AG04449 (cell line): ENCODE results near the gene NAT14.

Experiments used
- CTCF ChIA-PET: fragments of 350-600 bp; formaldehyde crosslinking; extraction: SDS; loops from one replicate; lab custom pipeline; 2021; ENCODE audit warnings: antibody characterized with exemption; lab: Yijun Ruan, JAX
- POLR2A ChIA-PET: fragments of 400-600, 350-600 bp; formaldehyde crosslinking; extraction: SDS; loops from one replicate; lab custom pipeline; 2020; ENCODE audit warnings: antibody characterized with exemption, inconsistent platforms; lab: Yijun Ruan, JAX
- DNase-seq: peaks from one replicate; pipeline ENCODE4 v3.0.0-alpha.2; 2010; ENCODE audit warnings: low read depth, low spot score
- H3K4me3 ChIP-seq: 2 replicates; pipeline ENCODE4 v1.5.1; 2011; ENCODE audit warnings: low read depth, mild to moderate bottlenecking, control low read depth, low read length
- CTCF ChIP-seq: IDR thresholded peaks from one replicate; pipeline ENCODE4 v1.5.1; 2011; ENCODE audit warnings: mild to moderate bottlenecking, moderate library complexity, low read length, control low read depth, inconsistent platforms; ENCODE audit not compliant: insufficient read depth; ENCODE audit errors: missing control alignments

The NAT14 gene

GRCh38 chr19:55498246-55498840 is 13.4 kb downstream of the NAT14 start:
- no peak for DNase-seq
- no peak for TF ChIP-seq CTCF
- ChIA-PET POLR2A (interaction anchor here (1.5 kb wide), 1 partner anchor 10 kb away, joined by 3 read pairs; no protein-coding TSS in a partner anchor), CTCF (interaction anchor here (0.9 to 17.6 kb wide), 5 partner anchors 10 to 413 kb away, joined by 3 to 173 read pairs (median 3); no protein-coding TSS in a partner anchor)
- no peak overlapping the region for H3K4me3 ChIP-seq

- H3K4me3 ChIP-seq = no peak overlapping the region
- CTCF ChIA-PET = interaction anchor here (1.0 to 17.6 kb wide), 3 partner anchors 17 to 33 kb away, joined by 4 to 173 read pairs (median 23); no protein-coding TSS in a partner anchor
- no peak for TF ChIP-seq CTCF
- no peak for DNase-seq
- POLR2A ChIA-PET = no interaction called here
Observed at GRCh38 chr19:55500368-55500952, 15.5 kb downstream of the NAT14 start.

- ChIA-PET CTCF (interaction anchor here (1.0 to 13.0 kb wide), 5 partner anchors 9 to 103 kb away, joined by 3 to 241 read pairs (median 23); partner anchors contain the start of genes NAT14, SSC5D and ZNF865), POLR2A (no interaction called here)
- H3K4me3 ChIP-seq = no peak overlapping the region
- no peak for TF ChIP-seq CTCF
- DNase-seq = no peak
Observed at GRCh38 chr19:55502197-55502952, 17.4 kb downstream of the NAT14 start.

- ChIA-PET CTCF (interaction anchor here (0.8 to 13.0 kb wide), 15 partner anchors 11 to 367 kb away, joined by 3 to 241 read pairs (median 15); partner anchors contain the start of genes NAT14, SSC5D, ZNF628 and ZNF784), POLR2A (interaction anchor here (1.1 to 1.4 kb wide), 4 partner anchors 9 to 96 kb away, joined by 4 to 10 read pairs (median 8); partner anchors contain the start of gene UBE2S)
- no peak overlapping the region for H3K4me3 ChIP-seq
- no peak for DNase-seq
- no peak for TF ChIP-seq CTCF
Observed at GRCh38 chr19:55503157-55503501, 18.1 kb downstream of the NAT14 start.

- peak overlapping the region; percentile 63 for H3K4me3 ChIP-seq
- peak; percentile 99 for TF ChIP-seq CTCF
- POLR2A ChIA-PET = interaction anchor here (0.6 to 1.7 kb wide), 10 partner anchors 10 to 386 kb away, joined by 3 to 11 read pairs (median 5); partner anchors contain the start of genes ISOC2, NAT14, PPP1R12C and UBE2S
- CTCF ChIA-PET = interaction anchor here (0.6 to 13.0 kb wide), 54 partner anchors 10 to 390 kb away, joined by 3 to 241 read pairs (median 5); partner anchors contain the start of genes DNAAF3, ISOC2, NAT14 and SSC5D
- DNase-seq = no peak
Observed at GRCh38 chr19:55503502-55504251, 18.7 kb downstream of the NAT14 start.
